HG03095 (cell line): ENCODE results near the gene SEC61A2.
"Not testable (repeated sequence)": the region's sequence is repeated elsewhere in the genome, so short reads cannot be mapped to it uniquely, and the experiment has no call there.

Experiments
- ATAC-seq: cut with Tn5 transposase; IDR thresholded peaks from one replicate; pipeline ENCODE4 v1.9.1; 2021; ENCODE audit warnings: moderate library complexity; ENCODE audit not compliant: unreplicated experiment

The SEC61A2 gene

GRCh38 chr10:12158111-12158510 lies 28.6 kb downstream of the SEC61A2 start:
- no peak for ATAC-seq

- ATAC-seq: no peak
These were observed 31.2 kb downstream of the SEC61A2 start for GRCh38 chr10:12160664-12161063.

- ATAC-seq: no peak
These were observed 33.5 kb downstream of the SEC61A2 start for GRCh38 chr10:12162927-12163326.

DNA sequence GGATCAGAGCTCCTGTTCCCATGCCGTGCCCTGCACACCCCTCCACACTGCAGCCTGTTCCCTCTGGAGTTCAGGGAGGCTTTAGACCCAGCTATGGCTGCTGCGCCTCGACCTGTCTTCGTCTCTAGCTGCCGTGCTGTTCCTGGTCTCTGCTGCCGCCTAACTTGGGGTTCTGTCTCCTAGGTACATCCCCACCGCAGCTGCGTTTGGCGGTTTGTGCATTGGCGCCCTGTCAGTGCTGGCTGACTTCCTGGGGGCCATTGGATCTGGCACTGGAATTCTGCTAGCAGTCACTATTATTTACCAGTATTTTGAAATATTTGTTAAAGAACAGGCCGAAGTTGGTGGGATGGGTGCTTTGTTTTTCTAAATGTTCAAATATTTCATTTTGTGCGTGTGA lies 34.6 kb downstream of the SEC61A2 start:
- ATAC-seq: no peak

DNA sequence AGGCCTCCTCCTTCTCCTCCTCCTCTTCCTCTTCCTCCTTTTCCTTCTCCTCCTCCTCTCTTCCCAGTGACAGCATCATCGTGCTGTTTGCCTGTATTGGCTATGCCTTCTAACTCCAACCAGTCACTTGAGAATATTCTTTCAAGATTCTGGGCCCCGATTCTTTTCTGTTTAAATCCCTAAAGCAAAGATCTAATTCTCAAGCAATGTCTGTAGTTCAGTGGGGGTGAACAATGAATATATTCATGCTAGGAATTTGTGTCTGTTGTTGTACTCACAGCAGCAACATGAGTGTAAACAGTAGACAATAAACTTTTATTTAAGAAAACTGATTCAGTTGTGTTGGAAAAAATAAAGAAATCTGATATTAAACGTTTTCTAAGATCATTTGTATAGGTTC lies 35.6 kb downstream of the SEC61A2 start:
- no peak for ATAC-seq

DNA sequence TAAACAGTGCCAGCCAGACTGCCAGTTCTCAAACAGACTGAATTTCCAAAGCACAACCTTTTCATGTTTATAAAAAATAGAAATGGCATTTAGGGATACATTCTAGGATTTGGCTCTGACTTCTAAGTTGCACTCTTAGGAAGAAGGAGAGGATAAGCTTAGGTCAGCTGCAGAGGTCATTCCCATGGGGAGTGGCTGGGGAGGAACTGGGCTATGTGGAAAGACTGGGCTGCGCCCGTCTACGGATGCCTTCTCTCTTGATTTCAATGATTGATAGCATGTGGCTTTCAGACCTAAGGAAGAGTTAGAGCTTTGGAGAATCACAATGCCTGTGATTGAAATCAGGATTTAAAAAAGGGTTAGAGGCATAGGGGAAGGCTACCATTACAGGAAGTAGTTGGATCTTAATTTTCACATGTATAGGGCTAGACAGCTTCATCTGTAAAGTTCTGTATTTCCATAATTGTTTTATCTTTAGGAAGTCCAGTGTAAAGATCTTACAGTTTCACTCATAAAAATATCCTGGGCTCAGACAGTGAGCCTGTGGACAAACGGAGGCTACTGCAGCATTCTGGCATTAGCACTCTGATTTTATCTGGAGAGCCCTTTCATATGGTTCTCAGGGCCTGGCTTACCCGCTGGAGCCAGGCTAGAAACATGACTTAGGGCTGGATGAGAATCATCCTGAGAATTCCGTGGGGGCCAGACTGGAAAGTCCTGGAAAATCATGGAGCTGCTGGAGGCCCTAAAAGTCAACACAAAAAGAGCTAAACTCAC lies 36.7 kb downstream of the SEC61A2 start:
- no peak for ATAC-seq

- not testable (repeated sequence) for ATAC-seq
These were observed 42.0 kb downstream of the SEC61A2 start for GRCh38 chr10:12171512-12171911.

DNA sequence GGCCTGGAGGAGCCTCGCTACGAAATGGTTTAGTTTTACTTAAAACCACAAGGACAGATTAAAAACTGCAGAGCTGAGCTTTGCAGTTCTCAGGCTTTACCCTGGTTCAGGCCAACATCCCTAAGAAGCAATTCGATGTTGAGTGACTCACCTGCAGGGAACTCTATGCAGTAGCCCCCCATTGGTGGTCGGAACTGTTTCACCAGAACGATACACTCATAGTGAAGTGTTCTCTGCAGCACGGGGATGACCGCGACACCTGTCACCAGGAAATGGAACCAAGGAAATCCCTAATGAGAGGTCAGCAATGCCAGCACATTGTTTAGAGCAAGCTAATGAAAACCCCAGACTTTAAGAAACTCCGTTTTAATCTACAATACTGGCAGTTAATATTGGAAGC lies 48.2 kb downstream of the SEC61A2 start:
- ATAC-seq: no peak

DNA sequence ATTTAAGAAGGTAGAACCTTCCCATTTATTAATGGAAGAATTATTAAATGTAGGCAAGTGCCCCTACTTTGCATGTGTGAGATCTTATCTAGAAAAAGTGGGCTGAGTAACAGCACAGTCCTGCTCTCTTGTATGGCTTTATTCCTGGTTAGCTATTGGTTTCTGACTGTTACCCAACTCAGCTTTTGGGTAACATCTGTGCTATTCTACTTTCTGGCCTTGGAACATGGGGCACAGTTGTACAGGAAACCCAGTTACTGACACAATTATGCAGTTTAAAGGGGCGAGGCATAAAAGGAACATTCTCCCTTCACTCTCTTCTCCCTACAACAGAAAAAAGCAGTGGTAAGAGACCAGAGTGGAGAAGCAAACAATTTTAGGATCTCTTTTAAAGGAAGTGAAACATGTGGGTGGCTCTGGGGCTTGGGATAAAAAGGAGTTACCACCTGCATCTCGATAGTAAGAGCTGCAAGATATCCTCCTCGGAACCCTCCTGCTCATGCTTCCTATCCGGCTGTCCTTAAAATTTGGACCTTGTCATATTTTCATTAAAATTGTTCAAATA lies 50.2 kb downstream of the SEC61A2 start:
- ATAC-seq: no peak

GRCh38 chr10:12180221-12180974 lies 50.9 kb downstream of the SEC61A2 start:
- ATAC-seq: no peak

GRCh38 chr10:12181065-12181775 lies 51.7 kb downstream of the SEC61A2 start:
- ATAC-seq: no peak

DNA sequence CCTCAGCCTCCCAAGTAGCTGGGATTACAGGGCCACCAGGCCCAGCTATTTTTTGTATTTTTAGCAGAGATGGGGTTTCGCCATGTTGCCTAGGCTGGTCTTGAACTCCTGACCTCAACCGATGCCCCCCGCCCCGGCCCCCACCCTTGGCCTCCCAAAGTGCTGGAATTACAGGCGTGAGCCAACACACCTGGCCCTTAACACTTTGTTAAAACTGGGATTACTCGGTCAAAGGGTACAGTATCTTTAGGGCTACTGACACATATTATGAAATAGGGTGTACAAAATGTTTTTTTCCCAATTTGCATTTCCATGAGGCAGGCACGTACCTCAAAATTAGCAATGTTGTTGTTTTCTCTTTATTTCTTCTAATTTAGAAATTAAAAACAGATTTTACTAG lies 54.7 kb downstream of the SEC61A2 start:
- ATAC-seq: no peak

GRCh38 chr10:12186323-12186722 lies 56.8 kb downstream of the SEC61A2 start:
- no peak for ATAC-seq

- ATAC-seq: no peak
These were observed 57.9 kb downstream of the SEC61A2 start for GRCh38 chr10:12187321-12187905.

- no peak for ATAC-seq
These were observed 59.2 kb downstream of the SEC61A2 start for GRCh38 chr10:12188656-12189055.

GRCh38 chr10:12189426-12189825 lies 59.9 kb downstream of the SEC61A2 start:
- ATAC-seq: no peak

DNA sequence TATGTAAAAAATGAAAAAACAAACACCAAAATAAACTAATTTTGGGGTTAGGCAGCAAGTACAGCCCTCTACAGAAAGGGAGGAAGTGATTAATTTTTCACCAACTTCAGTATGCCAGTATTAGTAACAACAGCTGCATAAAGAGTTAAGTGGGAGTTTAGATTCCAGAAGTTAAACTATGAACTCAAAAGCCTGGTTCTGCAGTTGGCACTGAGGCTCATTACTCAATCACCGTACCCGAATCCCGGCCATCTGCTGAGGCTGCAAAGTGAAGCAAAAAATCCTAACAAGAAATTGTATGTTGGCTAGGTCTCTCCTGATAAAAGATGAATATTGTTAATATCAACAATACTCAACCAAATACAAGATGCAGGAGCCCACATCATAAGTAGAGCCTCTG lies 62.2 kb downstream of the SEC61A2 start:
- ATAC-seq: no peak

GRCh38 chr10:12193193-12193592 lies 63.7 kb downstream of the SEC61A2 start:
- ATAC-seq: no peak

- no peak for ATAC-seq
These were observed 65.3 kb downstream of the SEC61A2 start for GRCh38 chr10:12194752-12195271.

DNA sequence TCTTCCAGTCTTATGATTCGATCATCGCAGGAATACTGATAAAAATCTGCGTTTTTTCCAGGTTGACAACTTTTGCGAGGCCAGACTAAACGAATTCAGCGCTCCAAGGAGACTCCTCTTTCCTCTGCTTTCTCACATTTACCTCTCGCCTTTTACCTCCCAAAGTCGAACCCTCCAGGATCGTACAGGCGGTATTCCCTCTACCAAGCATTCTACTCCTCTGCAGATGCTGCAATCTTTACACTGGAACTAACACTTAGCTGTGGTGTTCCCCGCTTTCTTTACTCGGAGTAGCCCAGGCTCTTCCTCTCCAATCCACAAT lies 65.8 kb downstream of the SEC61A2 start:
- ATAC-seq: peak; percentile 1
